CD4-positive, alpha-beta T cell treated with Interleukin-6 for 4 hours (primary cell): ENCODE measurements around the gene RRBP1.
A peak's percentile ranks its signal among the peaks of the same experiment; 100 is the strongest.

Experiments used
- DNase-seq: peaks from one replicate; pipeline ENCODE4 v3.0.0-alpha.2; 2020; ENCODE audit warnings: mixed read lengths

The RRBP1 gene

GRCh38 chr20:17570347-17571152 is 111.5 kb downstream of the RRBP1 start:
- DNase-seq: peak; percentile 30

- peak; percentile 90 for DNase-seq
Observed at GRCh38 chr20:17569616-17570346, 112.3 kb downstream of the RRBP1 start, which contains the start of gene DSTN. DSTN (plus strand) TSS chr20:17570075; CDS start chr20:17570209, 134 bp downstream.

GRCh38 chr20:17568972-17569521 is 113.0 kb downstream of the RRBP1 start:
- peak; percentile 23 for DNase-seq

- no peak for DNase-seq
Observed at GRCh38 chr20:17568045-17568788, 113.8 kb downstream of the RRBP1 start.

- DNase-seq: no peak
Observed at GRCh38 chr20:17566345-17566744, 115.7 kb downstream of the RRBP1 start.

GRCh38 chr20:17565169-17565845 is 116.7 kb downstream of the RRBP1 start:
- DNase-seq: no peak
